HG03575 (cell line): ENCODE data around the gene B4GALT4.

Experiments used
- ATAC-seq: cut with Tn5 transposase; IDR thresholded peaks from one replicate; pipeline ENCODE4 v1.9.1; 2021; ENCODE audit not compliant: unreplicated experiment, insufficient number of reproducible peaks, low FRiP score; ENCODE audit errors: extremely low read depth

B4GALT4 gene

DNA sequence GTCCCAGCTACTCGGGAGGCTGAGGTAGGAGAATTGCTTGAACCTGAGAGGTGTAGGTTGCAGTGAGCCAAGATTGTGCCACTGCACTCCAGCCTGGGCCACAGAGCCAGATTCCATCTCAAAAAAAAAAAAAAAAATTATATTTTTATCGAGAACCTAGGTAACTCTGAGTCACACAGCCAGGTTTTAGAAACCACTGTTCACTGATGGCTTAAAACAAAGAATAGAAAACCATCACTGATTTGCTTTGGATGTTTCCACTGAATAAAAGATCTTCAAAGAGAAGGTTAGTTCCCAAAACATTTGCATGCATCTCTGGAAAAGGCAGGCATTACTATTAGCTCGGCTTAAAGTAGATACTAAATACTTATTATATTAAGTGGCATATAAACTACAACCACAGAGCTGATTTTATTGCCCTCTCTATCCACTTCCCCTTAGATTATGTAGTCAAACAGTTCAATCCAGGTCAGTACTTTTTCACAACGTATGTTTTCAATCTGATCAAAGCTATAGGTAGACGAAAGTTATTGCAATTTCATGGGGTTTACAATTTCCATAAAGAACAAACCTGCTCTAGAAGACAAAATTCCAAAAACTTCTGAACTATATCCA, 1.4 kb downstream of the B4GALT4 start:
- ATAC-seq = no peak

DNA sequence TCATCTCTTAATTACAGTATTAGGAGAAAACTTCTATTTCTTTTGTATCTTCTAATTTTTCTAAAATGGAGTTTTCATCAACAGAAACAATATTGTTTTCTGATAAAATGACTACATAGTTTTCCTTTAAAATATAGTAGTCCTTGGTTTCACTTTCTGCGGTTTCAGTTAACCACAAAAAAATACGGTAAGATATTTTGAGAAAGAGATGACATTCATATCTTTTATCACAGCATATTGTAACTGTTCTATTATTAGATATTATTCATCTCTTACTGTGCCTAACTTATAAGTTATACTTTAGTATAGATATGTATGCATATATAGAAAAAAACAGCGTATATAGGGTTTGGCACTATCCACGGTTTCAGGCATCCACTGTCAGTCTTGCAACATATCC, 2.3 kb downstream of the B4GALT4 start:
- ATAC-seq = no peak

DNA sequence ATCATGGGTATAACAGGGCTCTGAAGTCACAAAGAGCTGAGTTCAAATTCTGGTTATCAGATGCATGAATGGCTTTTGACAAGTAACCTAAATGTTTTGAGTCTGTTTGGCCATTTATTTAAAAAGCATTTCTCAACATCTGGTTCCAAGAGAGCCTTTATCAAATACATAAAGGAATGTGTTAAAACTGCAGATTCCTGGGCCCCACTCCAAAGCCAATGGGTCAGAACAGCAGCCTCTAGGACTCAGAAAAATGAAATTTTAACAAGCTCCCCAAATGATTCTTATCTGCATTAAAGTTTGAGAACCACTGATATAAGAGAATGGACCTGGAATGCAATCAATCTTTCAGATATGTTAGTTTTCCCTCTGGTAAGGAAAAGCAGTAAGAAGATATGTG, 3.4 kb downstream of the B4GALT4 start:
- no peak for ATAC-seq

DNA sequence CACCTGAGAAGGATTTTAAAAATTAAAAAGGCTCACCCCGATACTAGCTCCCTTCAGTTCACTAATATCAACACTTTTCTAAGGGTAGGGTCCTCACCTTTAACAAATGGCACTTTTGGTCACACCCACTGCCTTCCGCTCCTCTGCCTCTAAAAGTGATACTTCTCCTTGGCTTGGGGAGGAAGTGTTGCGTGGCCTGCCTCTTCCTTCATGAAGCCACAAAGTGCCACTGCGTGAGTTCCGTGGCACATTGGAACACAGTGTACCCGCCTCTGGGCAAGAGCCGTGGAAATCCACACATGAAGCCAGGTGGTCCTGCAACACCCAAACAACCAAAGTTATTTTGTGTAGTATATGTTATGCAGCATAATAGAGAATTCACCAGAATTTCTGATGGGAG, 3.9 kb downstream of the B4GALT4 start:
- ATAC-seq = no peak

DNA sequence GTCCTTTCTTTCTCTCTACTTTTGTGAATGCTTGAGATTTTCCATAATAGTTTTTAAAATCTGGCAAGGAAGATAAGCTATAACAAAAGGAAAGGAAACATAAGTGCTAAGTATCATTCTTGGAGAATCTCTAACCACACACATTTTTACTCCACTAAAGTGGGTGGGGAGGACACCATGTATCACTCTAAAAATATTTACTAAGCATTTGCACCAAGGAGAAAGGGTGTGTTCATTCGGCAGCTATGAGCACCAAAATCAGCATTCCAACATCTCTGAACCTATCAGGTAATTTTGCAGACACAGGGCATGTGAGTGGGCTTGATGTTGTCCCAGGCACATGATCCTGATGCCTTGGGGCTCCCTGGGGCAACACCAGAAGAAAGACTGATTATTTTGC, 5.5 kb downstream of the B4GALT4 start:
- no peak for ATAC-seq

DNA sequence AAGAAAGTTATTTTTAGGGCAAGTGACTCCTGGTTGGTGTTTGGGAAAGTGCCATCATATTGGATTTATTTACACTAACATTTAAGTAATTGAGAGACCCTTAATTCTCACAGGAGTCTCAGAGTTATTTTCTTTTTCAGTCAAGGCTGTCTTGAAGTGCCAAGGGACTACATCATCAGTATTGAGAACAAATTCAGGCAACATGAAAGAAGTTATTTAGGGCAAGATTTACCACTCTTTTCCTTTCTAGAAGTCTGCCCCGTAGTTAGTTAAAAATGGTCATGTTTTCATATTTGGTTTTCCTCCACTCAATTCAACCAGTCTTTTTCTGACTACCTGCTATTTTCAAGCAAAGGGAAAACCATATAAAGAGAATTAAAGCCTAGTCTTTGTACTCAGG, 6.1 kb downstream of the B4GALT4 start:
- ATAC-seq = no peak

DNA sequence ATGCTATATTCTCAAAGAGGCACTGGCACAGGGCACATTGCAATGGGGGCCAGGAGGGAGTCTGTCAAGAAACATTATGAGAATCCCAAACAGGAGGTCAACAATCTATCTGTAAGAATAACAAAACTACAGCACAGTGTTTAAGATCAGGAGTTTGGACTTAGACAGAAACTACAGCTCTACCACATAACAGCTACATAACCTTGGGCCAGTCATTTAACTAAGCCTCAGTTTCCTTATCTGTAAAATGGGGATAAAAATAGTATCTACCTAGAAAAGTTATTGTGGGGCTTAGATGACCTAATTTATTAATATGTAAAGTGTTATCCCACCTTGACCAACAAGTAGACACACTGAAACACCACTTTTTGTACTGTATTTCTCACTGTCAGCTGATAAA, 9.9 kb downstream of the B4GALT4 start:
- ATAC-seq = no peak

DNA sequence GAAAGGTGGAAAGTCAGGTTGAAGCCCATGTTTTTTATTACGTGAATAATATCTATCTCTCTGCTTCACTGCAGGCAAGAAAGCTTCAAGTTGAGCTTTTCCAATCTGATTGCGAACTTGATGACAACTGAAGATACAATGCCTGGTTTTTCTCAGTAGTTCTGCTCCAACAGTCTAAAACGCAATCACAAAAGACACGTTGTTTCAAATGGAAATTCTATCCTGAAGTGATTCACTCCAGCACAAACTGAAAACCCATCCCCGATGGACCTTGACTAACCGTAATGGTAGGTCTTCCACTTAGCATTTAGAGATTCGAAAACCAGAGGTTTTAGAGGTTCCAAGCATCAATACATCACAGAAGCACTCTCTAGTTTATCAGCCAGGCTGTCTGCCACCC, 10.6 kb downstream of the B4GALT4 start:
- no peak for ATAC-seq

DNA sequence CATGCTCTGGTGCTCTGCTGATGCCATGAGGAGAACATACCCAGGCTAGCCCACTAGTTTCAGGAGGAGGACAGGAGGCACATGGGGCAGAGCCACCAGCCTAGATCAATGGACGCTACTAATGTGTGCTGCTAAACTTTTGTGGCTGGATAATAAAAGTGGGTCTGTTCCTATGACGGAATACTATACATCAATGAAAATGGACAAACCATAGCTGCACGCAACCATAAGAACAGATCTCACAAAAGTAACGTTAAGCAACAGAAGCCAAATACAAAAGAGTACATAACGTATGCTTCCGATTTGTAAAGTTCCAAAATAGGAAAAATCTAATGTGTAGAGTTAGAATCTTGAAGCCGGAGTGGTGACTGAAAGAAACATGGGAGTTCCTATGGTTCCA, 11.5 kb downstream of the B4GALT4 start:
- ATAC-seq = no peak

DNA sequence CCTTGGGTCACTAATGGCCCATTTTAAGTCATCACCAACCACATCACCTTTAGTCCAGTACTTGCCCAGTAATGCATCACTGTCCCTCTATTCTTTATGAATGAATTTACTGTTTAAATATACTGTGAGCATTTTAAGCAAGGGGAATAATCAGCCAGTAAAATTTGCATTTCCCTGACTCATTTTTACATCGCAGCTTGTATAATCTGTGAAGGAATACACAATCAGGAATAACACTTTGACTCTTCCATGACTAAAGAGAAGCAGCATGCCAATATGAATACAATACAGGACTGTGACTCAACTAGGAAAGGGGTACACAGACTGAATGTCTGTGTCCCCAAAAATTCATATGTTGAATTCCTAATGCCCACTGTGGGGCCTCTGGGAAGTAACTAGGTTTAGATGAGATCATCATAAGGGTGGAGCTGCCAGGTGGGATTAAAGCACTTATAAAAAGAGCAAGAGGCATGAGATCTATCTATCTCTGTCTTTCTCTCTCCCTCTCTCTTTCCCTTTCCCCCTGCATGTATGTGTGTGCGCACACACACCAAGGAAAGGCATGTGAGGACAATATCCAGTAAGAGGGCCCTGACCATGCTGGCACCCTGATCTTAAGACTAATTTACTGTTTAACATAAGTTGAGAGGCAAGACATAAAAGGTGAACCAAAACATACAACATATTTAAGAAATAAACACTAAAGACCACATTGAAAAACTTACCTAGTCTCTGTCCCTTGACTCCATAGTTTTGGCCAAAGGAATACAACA, 12.1 kb downstream of the B4GALT4 start:
- no peak for ATAC-seq

DNA sequence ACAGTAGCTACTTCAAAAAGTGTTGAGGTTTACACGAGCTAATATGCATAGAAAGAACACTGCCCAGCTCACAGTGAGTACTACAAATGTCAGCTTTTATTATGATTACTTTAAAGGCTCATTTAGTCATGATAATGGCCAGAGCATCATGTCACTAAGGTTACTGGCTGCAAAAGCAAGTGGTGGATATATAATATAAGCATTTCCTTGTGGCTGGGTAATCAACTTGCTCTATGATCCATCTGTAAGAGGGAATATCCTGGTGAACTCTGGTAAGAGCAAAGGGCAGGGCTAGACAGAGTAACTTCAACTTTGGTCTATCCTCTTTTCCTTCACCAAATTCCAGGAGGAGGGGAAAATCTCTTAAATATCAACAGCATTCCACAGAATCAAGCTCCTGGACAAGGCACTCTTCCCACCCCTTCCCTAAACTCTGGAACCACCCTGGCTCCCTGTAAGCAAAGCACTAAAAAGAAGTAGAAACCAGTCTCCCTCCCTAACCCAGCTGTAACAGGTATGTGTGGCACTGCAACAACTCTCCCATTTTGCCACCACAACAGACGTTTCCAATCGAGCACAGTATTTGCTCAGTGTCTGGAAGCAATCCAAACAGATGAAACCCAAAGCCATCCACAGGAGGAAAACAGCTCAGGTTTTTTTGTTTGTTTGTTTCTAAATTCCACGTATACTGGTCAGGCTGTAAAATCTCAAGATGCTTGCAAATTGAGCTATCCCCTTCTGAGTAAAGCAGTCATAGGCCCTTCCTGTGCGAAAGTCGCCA, 13.4 kb downstream of the B4GALT4 start:
- ATAC-seq = no peak

DNA sequence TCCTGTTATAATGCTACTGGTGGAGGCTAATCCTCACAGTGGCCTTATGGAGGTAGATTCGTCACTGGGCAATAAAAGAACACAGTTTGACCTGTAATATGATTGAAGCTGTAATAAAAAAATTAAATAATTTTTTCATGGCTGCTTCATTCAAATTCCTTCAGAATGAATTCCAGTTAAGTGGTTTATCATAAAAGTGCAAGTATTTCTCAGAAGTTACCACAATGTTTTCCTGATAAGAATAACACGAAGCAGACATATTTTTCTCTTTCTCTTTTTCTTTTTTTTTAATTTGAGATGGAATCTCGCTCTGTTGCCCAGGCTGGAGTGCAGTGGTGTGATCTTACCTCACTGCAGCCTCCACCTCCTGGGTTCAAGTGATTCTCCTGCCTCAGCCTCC, 15.6 kb downstream of the B4GALT4 start:
- ATAC-seq = no peak

DNA sequence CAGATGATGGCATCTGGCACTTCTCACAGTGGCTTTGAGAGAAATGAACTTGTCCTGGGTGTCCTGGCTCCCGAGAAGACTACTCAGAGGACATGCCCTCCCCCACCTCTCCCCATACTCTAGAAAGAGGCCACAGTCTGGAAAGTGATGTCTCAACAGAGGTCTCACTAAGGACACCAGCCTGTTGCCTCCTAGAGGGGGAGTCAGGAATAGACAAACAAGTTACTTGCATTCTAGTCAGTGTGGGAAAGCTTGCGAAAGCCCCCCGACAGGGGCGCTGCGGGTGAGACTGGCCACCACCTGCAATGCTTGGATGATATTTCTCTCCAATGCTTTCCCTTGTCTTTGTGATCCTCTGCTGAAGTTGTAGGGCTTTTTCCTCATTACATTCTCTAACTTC, 17.2 kb downstream of the B4GALT4 start:
- no peak for ATAC-seq

DNA sequence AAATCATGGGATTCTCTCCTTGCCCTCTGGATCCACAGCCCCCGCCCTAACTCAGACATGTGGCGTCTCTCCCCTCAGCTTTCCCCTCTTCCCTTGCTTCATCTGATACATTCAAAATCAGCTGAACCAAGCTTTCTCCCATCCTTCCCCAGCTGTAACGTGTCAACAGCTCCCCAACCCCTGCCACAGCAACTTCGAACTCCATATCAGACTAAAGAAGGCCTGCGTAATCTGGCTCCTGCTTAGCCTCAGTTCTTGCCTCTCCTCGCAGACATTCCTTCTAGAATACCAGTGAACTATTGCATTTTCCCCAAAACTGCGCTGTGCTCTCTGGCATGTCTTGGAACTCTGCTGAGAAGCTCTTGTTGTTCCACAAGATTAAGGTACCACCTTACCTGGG, 18.3 kb downstream of the B4GALT4 start:
- no peak for ATAC-seq

DNA sequence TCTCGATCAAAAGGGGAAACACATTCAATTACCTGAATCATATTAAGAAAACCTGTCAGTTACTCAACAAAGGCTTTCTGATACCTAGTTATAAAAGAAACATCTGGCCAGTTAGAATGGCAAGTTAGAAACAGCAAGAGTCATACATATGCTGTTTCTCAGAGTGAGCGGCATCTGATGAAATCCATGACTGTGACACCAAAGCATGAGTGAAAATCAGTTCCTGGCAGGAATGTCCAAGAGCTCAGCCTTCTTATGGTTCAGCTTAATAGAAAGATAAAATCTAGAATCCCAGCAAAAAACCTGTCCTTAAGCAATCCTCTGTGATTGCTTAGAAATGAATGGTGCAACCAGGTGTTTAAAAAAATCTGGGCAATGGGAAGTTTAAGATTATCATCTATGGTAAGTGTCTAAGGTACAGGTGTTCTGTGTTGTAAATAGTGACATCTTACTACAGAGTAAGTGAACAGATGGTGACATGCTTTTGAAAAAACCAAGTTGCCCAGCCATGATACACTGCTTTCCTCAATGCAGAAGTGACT, 18.8 kb downstream of the B4GALT4 start:
- ATAC-seq = no peak

DNA sequence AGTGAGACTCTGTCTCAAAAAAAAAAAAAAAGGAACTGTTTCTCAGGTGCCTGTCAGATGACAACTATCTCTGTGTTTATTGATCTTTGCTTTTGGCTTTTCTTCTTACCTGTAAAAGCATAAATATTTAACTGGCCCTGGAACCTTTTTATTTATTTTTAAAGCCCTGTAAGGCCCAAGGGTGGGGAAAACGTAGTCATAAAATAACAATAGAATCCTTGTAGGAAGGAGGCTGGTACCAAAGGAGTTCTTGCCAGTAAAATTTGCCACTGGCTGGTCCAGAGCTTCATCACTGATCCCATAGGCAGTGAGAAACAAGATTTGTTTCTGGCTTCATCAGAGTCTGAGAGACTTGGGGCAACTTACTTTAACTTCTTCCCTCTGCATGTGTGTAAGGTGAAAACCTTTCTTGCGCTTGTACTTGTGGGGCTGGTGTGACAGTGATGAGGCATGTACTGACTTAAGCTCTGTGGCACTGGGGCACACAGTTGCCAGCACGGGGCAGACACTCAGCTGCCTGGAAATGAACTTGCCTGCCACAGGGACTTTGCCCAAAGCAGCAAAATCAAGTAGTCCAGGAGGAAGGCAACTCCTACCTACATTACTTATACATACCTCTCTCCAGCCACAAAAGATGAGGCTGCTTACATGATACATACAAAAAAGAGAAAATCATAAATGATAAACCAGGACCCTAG, 19.6 kb downstream of the B4GALT4 start:
- ATAC-seq = no peak

DNA sequence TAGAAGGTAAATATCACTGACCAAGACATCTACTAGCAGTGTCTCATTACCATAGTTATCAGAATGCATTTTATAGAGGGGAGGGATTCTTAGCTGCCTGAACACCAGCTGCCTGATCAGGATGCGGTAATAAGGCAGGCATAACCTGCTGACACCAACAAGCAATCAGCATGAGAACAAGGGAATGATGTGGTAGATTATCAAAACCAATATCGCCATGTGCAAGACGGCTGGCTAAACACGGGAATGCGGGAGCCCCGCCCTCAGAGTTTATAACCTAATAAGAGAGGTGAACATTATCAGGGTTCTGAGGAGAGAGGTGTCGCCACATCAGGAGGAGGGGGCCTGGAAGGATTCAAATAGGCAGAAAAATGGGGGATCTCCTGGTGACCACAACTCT, 20.5 kb downstream of the B4GALT4 start:
- ATAC-seq = no peak

DNA sequence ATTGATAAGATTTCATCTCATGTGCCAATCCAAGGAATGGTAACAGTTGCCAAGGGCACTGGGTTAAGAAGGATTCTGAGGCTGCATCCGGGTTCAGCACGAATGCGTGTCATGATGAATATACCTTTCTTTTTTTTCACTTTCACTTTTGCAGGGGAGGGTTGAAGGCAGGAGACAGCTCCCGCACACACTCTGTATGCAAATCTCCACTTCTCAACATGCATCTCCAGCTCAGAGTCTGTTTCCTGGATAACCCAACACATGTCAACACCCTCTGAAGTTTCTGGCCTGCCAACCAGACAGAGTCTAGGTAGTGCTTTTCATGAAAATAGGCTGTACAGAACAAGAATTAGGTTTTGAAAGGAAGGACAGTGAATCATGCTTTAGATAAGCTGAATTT, 21.6 kb downstream of the B4GALT4 start:
- ATAC-seq = peak; percentile 84

DNA sequence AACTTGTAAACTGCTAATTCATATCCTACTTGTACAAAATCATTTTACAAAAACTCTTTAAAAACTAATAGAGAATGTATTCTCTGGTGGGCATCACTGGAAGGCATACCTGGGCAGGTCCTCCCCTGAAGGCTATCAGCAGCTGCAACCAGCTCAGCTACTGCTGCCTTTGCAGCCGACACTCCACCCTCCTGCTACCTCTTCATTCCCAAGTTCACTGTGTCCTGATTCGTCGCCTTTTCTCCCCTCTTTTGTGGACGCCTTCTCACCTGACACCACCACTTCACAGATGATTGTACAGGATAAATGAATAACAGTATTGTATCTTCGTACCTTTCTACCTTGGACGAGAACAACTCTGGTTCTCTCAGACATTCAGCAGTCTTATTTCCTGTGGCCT, 28.9 kb downstream of the B4GALT4 start:
- ATAC-seq = no peak
